Ovary (tissue), 9 donors: Measurements from ENCODE around the gene MAP4K2. TPM values are rescaled to one million over a fixed set of nuclear protein-coding genes. Genes with fewer than 3 reads are reported as not detected.

Experiments used
- DNase-seq, 5 donors: peaks; one replicate each; pipeline ENCODE4 v3.0.0-alpha.2; 2019 to 2020
- H3K27ac ChIP-seq, 2 donors: fragments of 200-600 bp; one replicate each; pipeline versions ENCODE4 v1.5.1 to v1.8.0; 2019 to 2022
- H3K27me3 ChIP-seq: fragments of 200-600 bp; one replicate; pipeline ENCODE4 v1.8.0; 2022
- H3K36me3 ChIP-seq: fragments of 200-600 bp; sonication (generic); one replicate; pipeline ENCODE4 v1.5.1; 2019
- H3K4me1 ChIP-seq: one replicate; pipeline ENCODE4 v1.8.1; 2013; ENCODE audit warnings: mild to moderate bottlenecking, moderate library complexity; ENCODE audit not compliant: insufficient read depth
- H3K4me3 ChIP-seq: fragments of 200-600 bp; sonication (generic); one replicate; pipeline ENCODE4 v1.5.1; 2017
- H3K9me3 ChIP-seq, 2 donors: fragments of 200-600 bp in 1 of 2; sonication (generic) in 1 of 2; one replicate each; pipeline versions ENCODE4 v1.5.1 to v1.8.1; 2013 to 2019; ENCODE audit warnings: mild to moderate bottlenecking in 1 of 2, moderate library complexity in 1 of 2
- EP300 ChIP-seq: sonication (generic); formaldehyde crosslinking; IDR thresholded peaks from one replicate; pipeline ENCODE4 v1.6.1; 2017; ENCODE audit warnings: antibody characterized with exemption
- POLR2A ChIP-seq: fragments of 450-650 bp; IDR thresholded peaks from one replicate; pipeline ENCODE4 v1.6.1; 2017; ENCODE audit warnings: antibody characterized with exemption, mild to moderate bottlenecking, moderate library complexity
- WGBS, 3 donors: extraction: QIAGEN DNeasy Blood & Tissue Kit in 1 of 3; methylation state at CpG; one replicate each; pipeline versions ENCODE4 v1.1.5 to v1.1.7; 2013 to 2017; 5-methylcytosine and 5-hydroxymethylcytosine counted together
- intact Hi-C, 4 donors: fragments of 100-400 bp; cut with DNase I; formaldehyde crosslinking; loops; one replicate each; pipeline versions ENCODE4 v1.11.0 to v1.15.1; 2022 to 2023
- polyA plus RNA-seq, 2 donors: library from polyadenylated mRNA; stranded (reverse); fragments of 200-250 nt in 1 of 2; fragments of 350-450 nt in 1 of 2; fragmentation: Illumina TruSeq in 1 of 2; extraction: RNeasy Lipid Tissue Mini Kit (QIAGEN cat#74804) in 1 of 2; gene quantifications; one replicate each; pipeline ENCODE4 v1.2.3, GENCODE V29; 2013 to 2014
- total RNA-seq, 7 donors: library from RNA; depleted of rRNA in 2 of 7; stranded (reverse); fragments of >200 nt in 2 of 7; fragmentation: NEBNext Ultra II Directional in 3 of 7; extraction: Animal tissue kit (Norgen Biotek cat#: 25700) in 3 of 7; gene quantifications; one replicate each; pipeline versions ENCODE4 v1.1.0 to v1.2.4, GENCODE V29; 2016 to 2023
- TF ChIP-seq, protein P1 (sequence below), 3 donors: fragments of 450-650 bp in 2 of 3; fragments of 200-600 bp in 1 of 3; IDR thresholded peaks; one replicate each; pipeline versions ENCODE4 v1.5.1 to v1.8.0; 2016 to 2022; ENCODE audit warnings: antibody characterized with exemption in 3 of 3, mild to moderate bottlenecking in 1 of 3
- donor health status: DM: no; HTN: no; CAD: no; lungs with moderate emphysema.
- donor health status: DM: no; HTN: no; CAD: no.
- donor health status: Bipolar disorder and iron deficiency.
- donor health status: DM: yes; HTN: yes; CAD: no.
- donor health status: DM: no; HTN: no; CAD: no.
- donor health status: DM: yes; HTN: yes; CAD: no.

The MAP4K2 gene
- total and polyA plus RNA-seq, 9 donors: 2.3 to 15.5 (median 11.4) TPM

DNA sequence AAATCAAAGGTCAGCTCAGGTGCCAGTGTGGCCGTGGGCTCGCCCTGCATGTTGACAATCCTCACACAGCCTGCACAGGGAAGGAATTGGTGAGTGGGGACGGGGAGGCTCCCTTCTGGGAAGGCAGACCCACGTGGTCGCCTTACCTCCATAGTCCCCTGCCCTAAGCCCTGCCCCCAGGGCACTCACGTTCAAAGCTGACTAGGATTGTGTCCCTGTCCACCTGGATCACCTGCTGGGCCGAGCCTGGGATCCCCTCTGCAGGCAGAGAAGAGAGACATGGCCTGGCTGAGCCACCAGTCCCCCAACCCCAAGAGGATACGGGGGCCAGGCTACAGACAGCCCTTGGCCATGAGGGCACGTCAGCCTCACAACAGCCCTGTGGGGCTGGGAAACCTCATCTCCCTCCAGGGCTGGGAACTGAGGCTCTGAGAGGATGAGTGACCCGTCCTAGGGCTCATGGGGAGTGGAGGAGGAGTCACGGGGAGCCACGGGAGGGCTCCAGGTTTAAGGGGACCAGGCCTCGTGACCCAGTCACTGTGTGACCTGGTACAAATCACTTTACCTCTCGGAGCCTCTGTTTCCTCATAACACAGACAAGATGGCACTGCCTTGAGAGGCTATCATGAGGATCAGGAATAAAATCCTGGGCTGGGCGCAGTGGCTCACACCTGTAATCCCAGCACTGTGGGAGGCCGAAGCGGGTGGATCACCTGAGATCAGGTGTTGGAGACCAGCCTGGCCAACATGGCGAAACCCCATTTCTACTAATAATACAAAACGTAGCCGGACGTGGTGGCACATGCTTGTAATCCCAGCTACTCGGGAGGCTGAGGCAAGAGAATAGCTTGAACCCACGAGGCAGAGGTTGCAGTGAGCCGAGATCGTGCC is 12.6 kb downstream of the MAP4K2 start:
- WGBS, 3 donors: 87 to 91% (median 90%) methylated on average over 22 to 25 of the region's 25 CpGs
- no peaks in the 10 kb centered on the region for H3K9me3 ChIP-seq
- intact Hi-C loops: no loop called here
- no peak overlapping the region for H3K4me3 ChIP-seq
- no peaks in the 10 kb centered on the region for H3K36me3 ChIP-seq
- H3K27me3 ChIP-seq: no peaks in the 10 kb centered on the region
- peak in 2 of 5 donors; percentile 10 to 16 for DNase-seq
- TF ChIP-seq EP300 (no peak), POLR2A (no peak)
- TF ChIP-seq, protein P1, sequence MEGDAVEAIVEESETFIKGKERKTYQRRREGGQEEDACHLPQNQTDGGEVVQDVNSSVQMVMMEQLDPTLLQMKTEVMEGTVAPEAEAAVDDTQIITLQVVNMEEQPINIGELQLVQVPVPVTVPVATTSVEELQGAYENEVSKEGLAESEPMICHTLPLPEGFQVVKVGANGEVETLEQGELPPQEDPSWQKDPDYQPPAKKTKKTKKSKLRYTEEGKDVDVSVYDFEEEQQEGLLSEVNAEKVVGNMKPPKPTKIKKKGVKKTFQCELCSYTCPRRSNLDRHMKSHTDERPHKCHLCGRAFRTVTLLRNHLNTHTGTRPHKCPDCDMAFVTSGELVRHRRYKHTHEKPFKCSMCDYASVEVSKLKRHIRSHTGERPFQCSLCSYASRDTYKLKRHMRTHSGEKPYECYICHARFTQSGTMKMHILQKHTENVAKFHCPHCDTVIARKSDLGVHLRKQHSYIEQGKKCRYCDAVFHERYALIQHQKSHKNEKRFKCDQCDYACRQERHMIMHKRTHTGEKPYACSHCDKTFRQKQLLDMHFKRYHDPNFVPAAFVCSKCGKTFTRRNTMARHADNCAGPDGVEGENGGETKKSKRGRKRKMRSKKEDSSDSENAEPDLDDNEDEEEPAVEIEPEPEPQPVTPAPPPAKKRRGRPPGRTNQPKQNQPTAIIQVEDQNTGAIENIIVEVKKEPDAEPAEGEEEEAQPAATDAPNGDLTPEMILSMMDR (IDR thresholded peaks at IDR 0.05): no peak
- no peak overlapping the region for H3K27ac ChIP-seq
- no peaks in the 10 kb centered on the region for H3K4me1 ChIP-seq

DNA sequence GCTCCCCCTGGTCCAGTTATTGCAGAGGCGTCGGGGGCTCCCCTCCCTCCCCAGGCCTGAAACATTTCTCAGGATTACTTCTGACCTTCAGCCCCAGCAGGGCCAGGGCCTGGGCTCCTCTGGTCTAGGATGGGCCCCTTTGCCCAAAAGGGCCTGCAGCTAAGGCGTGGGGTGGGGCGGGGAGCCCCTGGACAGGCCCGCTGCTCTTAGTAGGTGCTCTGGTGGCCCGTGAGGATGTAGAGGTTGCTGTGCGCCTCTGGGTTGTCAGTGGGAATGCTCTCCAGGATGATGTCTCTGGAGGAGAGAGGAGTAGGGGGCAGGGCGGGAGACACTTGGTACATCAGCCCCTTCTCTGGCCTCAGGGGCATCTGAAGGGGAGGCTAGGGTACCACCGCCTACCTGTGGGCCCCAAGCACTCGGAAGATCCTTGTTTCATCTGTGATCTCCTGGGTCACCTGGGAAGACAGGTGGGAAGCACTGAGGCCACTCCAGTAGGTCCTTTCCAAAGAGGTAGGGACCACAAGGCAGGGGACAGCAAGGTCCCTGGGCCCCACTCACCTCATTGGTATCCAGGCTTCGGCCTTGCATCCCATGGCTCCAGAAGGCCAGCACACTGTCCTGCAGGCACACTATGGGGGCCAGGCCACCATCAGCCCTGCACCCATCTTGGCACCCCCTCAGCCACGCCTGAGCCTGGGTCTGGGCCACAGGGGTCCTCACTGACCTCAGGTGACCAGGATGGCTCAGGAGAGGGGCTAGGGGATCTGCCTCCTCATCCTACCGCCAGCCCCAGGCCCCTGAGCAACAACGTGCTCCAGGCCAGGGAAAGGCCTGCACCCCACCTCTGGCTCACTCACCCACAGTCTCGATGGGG is 13.4 kb downstream of the MAP4K2 start:
- H3K27me3 ChIP-seq: no peaks in the 10 kb centered on the region
- peak in 3 of 5 donors; percentile 12 to 25 (median 19) for DNase-seq
- intact Hi-C loops: no loop called here
- no peak overlapping the region for H3K27ac ChIP-seq
- 84 to 90% (median 86%) methylated on average over 15 of the region's 15 CpGs for WGBS, 3 donors
- no peak overlapping the region for H3K4me3 ChIP-seq
- no peaks in the 10 kb centered on the region for H3K4me1 ChIP-seq
- no peaks in the 10 kb centered on the region for H3K9me3 ChIP-seq
- TF ChIP-seq, protein P1 (IDR thresholded peaks at IDR 0.05): no peak
- no peak for TF ChIP-seq EP300
- no peak for TF ChIP-seq POLR2A
- no peaks in the 10 kb centered on the region for H3K36me3 ChIP-seq

DNA sequence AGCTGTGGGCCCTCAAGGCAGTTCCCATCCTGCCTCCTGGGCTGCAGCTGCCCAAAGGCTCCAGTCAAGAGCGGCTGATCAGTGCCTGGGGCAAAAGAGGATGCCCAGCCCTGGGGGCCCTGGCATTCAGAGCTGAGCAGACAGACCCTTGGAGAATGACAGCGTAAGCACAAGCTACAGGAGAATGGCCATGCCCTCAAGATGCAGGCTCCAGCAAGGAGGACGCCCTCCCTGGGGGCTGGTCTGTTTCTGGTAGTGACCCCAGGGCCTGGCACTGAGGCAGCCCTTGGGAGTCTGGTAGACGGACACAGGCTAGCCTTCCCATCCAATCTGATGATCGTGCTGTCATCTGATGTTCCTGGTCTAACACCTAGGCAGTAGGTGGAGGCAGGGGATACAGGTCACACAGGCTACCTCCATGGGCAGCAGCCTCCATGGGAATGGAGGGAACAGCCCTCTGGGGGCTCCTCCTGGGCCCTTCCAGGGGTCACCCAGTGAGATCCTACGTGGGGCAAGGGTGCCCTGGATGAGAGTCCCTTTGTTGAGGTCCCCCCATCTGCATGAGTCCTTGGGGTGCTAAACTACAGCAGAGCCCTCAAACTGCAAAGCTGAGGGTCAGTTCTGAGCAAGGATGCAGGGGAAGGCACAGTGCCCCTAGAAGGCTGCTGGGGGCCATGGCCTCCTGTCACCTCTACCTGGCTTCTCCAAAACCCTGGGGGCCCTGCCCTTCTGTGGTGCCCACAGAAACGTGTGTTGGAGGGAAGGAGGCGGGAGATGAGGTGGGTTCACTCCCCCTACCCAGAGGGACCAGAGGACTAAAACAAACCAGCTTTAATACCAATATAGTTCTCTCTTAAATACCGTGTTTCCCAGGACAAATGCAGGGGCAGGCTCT is 14.4 kb downstream of the MAP4K2 start:
- TF ChIP-seq POLR2A: no peak
- TF ChIP-seq, protein P1 (IDR thresholded peaks at IDR 0.05): no peak
- WGBS, 3 donors: 82 to 84% (median 84%) methylated on average over 9 of the region's 9 CpGs
- H3K36me3 ChIP-seq: no peaks in the 10 kb centered on the region
- intact Hi-C loops: no loop called here
- H3K27ac ChIP-seq: no peak overlapping the region
- no peaks in the 10 kb centered on the region for H3K9me3 ChIP-seq
- H3K4me3 ChIP-seq: no peak overlapping the region
- peak in 3 of 5 donors; percentile 11 to 30 (median 12) for DNase-seq
- no peaks in the 10 kb centered on the region for H3K4me1 ChIP-seq
- no peaks in the 10 kb centered on the region for H3K27me3 ChIP-seq
